Forelimb muscle (tissue), 1 donor: ENCODE measurements around the gene ST6GALNAC2. TPM values are rescaled to one million over a fixed set of nuclear protein-coding genes. Genes with fewer than 3 reads are reported as not detected.
"Not testable (repeated sequence)": the region's sequence is repeated elsewhere in the genome, so short reads cannot be mapped to it uniquely, and the experiment has no call there.

Source experiments
- DNase-seq: peaks from one replicate; pipeline ENCODE4 v3.0.0-alpha.2; 2013; ENCODE audit warnings: low read depth
- polyA plus RNA-seq: library from polyadenylated mRNA; unstranded; fragments of 120-200 nt; gene quantifications from one replicate; pipeline ENCODE4 v1.2.1, GENCODE V29; 2013; ENCODE audit not compliant: insufficient read length

The ST6GALNAC2 gene
- polyA plus RNA-seq, 1 donor: 3.3 TPM

DNA sequence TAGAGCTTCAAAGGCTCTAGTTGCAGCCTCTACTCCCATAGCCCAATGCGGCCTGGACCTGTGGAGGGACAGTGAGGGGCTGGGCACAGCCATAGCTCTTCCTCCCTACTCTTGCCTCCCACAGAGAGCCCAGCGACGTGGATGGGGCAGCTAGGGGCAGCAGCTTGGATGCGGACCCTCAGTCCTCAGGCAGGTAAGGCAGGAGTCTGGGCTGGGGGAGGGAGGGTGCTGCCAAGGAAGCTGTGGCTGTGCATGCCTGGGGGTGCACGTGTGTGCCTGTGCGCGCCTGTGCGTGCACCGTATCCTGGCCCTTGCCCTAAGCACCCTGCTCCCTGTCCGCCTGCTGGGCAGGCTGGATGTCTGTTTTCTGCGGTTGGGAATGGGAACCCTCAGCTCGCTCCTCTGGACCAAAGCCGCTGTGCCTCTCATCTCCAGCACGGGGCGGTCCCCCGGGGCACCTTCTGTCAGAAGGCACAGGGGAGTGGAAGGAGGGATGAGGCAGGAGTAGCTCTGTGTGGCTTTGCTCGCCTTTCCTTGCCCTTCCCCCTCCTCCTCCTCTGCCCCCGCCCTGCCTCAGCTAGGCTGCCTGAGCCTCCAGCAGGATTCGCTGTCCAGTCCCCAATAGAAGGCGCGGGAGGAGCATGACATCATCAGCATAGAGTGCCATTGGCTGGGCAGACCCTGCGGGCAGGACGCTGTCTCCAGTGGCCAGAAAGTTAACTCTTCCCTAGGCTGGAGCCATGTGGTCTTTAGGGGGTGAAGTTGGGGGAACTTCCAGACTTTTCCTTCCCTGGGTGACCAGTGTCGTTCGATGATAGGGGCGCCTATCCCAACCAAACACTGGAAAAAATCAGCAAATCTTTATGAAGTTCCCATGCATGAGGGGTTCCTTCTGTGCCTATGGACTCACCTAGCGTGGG is 45.0 kb downstream of the ST6GALNAC2 start:
- DNase-seq: peak; percentile 90

DNA sequence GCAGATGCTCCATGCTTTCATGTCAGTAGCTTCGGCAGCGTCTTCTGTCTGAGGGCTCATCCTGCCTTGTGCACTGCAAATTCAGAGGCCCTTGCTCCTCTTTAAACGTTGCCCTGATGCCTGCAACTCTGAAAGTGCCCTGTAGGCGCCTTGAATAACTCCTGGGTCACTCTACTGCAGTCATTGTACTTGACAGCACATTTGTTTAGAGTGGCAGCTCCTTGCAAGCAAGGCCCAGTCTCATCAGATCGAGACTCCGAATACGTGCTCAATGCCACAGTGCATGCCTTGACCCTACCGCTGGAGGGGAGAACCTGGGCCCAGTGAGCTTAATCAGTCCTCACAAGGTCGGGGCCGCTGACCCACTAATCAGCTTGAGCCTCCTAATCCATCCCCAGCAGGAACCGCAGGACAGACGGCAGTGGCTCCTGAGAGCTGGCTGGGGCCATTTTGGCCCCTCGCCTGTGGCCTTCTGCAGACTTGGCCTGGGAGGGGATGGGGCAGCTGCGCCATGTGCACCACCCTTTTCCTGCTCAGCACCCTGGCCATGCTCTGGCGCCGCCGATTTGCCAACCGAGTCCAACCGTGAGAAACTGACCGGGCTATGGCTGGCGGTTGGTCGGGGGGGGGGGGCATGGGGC is 45.9 kb downstream of the ST6GALNAC2 start, which contains the start of gene PRCD:
PRCD (plus strand) TSS at position 414 of the 641 bp plus-strand sequence; CDS start at position 512, 98 bp downstream.
- DNase-seq: no peak

DNA sequence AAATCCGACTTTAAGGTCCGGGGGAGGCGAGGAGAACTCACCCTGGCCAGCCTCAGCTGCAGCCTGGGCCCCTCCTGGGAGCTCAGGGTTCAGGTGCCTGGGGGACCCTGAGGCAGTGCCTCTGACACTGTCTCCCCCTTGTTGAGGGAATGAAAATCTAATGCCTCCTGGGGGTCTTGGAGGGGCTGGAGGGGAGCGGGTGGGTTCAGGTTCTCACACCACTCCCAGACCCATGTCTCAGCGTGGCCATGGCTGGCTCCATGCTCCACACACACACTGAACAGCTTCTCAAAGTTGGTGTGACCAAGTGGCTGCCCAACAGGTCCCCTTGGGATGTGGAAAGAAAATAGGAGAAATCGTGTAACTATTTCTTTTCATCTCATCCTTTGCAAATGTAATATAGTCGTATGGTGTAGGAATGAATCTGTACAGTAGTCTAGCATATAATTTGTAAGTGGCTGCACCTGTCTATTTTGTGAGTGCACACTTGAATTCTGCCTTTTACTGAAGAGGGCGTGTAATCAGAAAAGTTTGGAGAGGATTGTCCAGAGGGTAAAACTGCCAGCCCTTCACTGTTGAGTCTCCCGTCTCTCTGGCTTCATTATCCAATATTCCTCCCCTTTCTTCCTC is 46.6 kb downstream of the ST6GALNAC2 start:
- DNase-seq: no peak

DNA sequence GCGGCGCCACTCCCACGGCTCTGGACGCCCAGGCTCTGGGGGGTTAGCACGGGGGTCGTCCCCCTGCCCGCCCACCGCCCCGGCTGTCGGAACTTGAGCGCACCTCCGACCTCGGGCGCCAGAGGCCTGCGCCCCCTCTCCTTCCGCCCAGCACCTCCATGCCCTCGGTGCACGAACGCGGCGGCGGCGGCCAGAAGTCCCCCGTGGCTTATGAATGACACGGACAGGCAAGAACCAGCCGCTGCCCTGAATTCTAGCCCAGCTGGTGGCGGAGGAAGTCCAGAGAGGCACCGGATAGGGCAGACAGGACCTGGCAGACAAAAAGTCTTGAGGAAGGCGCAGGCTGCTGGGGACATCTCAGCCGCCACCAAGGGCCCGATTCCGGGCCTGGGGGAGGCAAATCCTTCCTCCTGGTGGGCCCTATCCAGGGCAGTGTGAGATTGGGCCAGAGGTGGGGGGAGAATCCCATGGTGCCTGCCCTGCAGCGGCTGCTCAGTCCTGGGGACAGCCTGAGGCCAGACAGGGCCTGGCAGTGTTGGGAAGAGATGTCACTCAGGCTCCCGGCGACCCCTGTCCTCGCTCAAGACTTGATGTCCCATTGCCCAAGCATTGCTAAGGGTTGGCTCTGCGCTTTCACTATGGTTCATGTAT is 47.3 kb downstream of the ST6GALNAC2 start:
- DNase-seq: no peak

DNA sequence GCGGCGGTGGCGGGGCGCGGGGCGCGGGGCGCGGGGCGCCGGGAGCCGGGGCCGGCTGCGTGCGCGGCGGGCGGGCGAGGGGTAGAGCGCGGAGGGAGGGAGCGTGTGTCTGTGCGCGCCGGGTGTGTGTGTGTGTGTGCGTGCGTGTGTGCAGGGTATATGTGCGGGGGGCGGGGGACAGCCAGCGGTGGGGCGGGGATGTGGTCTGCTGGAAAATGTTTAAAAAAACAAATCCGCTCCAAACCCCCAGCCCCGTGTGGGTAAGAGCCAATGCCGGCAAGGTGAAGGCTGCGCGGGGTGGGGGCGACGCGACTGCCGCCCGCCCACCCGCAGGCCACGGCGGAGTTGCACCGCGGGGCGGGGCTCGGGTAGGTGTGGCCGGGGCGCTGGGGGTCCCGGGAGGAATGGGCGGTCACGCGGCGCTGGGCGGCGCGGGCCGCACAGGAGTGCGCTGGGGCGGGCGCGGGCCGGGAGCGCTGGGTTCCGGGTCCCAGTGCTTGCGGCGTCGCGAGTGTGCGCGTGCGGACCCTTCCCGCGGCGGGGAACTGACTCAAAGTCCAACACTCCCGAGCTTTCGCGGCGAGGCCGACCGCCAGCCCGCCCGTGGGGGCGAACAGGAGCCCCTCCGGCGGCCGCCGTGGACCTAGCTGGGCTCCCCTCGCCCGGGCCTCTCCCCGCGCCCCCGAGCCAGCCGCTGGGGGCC is 47.9 kb downstream of the ST6GALNAC2 start, which contains the start of gene CYGB:
CYGB (minus strand) TSS at position 132 of the 703 bp plus-strand sequence. CDS start 167 bp downstream, outside the sequence.
- no peak for DNase-seq

DNA sequence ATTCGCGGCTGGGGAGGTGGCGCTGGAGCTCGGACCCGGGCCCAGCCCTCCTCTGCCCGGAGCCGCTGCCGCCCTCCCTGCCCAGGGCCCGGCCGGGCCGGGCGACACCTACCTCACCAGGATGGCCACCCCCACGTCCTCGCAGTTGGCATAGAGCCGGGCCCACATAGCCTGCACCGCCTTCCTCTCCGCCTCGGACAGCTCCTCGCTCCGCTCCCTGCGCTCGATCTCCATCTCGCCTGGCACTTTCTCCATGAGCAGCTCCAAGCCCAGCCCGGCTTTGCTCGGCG is 48.4 kb downstream of the ST6GALNAC2 start:
- no peak for DNase-seq

DNA sequence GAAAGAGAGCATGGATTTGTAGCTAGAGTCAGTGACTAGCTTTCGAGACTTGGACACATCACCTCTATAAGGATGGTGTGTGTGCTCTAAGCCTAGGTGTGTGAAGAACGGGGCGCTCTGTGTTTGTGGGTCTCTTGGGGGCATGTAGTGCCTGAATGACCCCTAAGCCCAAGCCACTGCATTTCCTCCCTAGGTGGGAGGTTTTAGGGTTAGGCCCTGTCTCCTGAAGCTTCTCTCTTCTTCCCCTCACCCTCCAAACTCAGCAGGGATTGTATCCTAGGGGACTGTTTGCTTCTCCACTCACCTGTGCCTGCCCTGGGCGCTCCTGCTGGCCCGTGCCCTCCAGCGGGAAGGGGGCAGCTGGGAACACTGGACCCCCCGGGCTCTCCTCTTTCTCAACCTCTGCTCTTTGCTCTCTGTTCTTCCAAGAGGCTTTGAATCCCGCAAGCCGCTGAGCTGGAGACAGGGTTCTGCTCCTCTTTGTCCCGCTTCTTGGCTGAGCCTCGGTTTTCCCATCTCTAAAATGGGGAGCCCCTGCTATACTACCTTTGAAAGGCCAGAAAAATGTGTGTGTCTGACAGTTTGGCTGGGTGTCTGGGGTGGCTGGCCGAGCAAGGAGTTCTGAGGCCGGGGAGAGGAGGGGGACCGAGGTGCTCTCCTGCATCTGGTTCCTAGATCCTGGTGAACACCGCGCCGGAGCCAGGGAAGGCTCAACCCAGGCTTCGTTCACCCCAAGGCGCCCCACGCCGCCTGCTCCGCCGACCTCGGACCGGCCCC is 49.0 kb downstream of the ST6GALNAC2 start:
- no peak for DNase-seq

DNA sequence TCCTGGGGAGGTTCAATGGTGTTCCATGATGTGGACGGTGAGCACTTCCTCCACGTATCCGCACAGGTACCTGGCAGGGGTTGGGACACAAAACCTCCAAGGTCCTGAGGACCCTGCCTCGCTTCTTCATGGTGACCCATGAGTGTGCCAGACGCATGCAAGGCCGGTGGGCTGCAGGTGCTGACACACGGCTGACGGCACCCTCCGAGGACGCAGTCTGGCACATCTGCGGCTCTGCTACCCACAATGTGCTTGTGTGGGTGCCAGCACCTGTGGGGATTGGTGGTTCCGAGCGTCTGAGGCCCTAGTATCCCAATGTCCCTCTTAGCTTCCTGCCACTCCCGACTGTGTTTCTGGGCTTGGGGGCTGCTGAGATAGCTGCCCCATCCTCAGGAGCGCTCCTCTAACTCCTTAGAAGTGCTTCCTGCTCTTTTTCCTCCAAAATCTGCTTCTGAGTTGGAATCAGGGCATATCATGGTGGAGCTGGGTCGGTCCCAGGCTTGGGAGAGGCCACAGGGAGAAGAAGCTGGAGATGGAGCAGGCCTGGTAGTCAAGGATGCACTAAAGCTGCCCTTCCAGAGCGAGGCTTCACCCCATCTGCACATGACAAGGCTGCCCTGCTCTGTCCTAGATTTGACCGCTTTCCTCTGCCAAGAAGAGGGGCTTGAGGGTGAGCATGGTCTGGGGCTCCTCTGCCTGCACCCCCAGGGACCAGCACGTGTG is 49.7 kb downstream of the ST6GALNAC2 start:
- no peak for DNase-seq

DNA sequence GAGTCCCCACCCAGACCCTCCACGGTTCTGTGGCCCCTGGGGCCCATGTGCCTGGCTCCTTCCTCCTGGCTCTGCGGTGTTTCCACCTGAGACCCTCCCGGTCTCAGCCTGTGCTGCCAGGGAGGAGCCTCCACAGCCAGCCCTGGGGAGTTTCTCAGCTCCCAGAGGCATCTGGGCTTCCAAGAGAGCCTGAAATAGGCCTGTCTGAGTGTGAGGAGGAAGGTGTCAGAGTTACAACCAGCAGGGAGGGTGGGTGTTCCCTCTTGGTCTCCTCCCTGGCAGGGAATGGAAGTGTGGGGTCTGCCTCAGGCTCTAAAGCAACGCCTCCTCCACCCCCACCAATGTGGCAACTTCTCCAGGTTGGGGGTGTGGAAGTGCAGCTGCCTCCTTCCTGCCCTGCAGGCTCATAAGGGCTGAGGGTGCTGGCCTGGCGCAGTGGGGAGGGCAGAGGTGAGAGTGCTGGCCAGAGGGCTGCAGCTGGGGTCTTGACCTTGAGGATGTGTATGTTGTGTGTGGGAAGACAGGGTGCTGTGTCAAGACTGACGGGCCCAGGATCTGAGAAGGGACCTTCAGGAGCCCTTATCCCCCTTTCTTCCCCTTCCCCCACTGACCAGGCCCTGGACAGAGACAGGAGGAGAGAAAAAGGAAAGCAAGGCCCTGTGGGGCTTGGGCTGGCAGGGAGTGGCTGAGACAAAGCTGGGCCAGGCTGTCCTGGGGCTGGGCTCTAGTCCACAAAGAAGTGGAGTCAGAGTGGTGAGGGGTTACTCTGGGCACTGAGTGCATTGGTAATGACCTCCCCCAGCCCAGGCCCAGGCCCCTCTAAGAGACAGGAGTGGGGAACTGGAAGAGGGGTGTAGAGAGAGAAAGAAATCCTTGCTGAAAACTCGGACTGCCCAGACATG is 50.6 kb downstream of the ST6GALNAC2 start:
- DNase-seq: no peak

DNA sequence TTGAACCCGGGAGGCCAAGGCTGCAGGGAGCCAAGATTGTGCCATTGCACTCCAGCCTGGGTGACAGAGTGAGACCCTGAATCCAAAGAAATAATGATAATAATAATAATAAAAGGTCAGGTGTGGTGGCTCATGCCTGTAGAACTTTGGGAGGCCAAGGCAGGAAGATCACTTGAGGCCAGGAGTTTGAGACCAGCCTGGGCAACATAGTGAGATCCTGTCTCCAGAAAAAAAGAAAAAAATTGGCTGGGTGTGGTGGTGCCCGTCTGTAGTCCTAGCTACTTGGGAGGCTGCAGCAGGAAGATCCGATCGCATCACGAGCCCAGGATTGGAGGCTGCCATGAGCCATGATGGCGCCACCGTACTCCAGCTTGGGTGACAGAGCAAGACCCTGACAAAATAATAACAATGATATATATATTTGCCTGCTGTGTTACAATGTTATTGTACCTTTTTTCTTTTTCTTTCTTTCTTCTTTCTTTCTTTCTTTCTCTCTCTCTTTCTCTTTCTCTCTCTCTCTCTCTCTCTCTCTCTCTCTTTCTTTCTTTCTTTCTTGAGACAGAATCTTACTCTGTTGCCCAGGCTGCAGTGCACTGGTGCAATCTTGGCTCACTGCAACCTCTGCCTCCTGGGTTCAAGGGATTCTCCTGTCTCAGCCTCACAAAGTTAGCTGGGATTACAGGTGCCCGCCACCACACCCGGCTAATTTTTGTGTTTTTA is 51.9 kb downstream of the ST6GALNAC2 start:
- DNase-seq: not testable (repeated sequence)

DNA sequence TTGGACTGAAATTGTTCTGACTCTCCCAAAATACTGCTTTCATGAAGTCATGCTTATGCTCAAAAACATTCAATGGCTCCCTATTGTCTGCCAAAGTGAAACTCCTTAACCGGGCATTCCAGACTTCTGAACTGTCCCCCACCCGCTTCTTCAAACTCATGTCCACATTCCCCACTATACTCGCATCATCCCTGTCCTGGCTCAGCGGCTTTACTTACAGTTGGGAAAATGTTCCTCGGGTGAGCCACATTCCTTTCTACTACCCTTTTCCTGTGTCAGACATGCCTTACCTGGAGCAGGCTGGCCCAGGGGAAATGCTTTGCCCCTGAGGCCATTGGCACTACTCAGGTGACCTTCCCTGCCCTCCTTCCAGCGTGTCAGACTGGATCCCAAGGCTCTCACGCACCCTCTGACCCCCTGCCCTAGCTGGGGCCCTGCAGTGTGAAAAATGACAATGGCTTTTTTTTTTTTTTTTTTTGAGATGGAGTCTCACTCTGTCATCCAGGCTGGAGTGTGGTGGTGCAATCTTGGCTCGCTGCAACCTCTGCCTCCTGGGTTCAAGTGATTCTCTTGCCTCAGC is 53.5 kb downstream of the ST6GALNAC2 start:
- DNase-seq: no peak

DNA sequence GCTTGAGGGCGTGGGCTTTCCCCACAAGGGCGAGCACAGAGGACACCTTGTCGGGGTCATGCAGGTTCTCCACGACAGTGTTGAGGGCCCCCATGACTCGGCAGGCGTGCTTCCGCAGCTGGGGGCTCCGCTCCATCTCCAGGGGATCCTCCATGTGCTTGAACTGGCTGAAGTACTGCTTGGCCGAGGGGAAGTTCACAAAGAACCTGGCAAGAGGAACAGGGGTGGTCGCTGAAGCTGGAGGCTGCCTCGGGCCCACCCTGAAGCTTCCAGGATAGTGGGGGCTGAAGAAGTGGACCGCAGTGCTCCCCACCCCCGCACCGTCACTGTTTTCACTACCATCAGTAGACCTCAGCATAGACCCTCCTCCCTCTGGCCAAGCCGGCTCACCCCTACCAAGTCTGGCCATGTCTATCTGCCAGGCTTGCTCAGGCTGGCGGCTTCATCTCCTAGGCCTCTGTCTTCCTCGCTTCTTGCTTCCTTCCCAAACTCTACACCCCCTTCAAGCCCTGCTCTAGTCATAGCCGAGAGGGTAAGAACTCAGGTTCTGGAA is 54.1 kb downstream of the ST6GALNAC2 start:
- no peak for DNase-seq

DNA sequence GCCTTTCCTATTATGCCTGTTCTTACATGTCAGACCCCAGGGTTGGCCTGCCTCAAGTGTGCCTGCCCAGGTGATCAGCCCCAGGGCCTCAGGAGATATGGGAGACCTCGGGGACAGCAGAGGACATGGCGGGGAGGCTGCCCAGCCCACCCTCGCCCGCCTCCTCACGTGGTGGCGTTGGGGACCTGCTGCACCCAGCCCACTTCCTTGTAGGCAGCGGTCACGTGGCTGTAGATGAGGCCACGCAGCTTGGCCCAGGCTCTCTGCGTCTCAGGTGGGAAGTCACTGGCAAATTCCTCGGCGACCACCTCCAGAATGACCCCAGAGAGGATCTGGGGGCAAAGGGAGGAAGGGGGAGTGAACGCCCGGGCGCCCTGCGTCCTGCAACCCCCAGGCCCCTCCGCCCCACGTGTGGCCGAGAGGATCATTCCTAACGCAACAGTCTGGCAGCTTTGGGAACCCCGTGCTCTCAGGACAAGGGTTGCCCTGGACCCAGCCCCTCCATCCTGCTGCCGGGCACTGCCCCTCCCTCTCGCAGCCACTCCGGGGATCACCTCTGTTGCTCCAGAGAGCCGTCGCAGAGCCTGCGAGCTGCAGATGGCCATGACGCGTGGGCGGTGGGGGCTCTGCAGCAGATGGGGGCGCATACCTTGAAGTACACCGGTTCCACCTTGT is 54.7 kb downstream of the ST6GALNAC2 start:
- DNase-seq: no peak

DNA sequence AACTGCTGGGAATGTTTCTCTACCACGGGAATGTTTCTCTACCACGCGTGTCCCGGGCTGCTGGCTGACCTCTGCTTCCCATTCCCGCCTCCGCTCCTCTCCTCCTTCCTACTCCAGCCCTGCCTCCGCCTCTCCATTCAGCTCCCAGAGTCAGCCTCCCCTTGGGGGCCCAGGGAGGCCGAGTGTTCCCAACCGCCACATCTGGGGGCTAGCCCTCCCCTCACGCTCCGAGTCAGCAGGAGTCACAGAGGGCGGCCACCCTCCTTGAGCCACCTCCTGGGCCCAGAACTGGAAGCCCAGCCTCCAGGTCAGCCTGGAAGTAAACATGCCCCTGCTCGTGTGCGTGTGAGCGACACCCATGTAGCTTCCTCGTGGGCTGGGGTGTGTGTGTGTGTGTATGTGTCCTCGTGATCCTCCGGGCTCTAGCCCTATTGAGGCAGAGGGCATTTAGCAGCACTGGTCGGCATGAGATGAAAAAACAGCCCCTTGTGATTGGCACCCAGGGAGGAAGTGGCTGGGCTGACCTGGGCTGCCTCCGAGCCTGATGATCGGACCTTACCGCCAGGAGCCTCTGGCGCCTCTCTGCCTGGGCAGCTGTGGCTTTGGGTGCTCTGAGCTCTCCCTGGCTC is 55.5 kb downstream of the ST6GALNAC2 start:
- no peak for DNase-seq

DNA sequence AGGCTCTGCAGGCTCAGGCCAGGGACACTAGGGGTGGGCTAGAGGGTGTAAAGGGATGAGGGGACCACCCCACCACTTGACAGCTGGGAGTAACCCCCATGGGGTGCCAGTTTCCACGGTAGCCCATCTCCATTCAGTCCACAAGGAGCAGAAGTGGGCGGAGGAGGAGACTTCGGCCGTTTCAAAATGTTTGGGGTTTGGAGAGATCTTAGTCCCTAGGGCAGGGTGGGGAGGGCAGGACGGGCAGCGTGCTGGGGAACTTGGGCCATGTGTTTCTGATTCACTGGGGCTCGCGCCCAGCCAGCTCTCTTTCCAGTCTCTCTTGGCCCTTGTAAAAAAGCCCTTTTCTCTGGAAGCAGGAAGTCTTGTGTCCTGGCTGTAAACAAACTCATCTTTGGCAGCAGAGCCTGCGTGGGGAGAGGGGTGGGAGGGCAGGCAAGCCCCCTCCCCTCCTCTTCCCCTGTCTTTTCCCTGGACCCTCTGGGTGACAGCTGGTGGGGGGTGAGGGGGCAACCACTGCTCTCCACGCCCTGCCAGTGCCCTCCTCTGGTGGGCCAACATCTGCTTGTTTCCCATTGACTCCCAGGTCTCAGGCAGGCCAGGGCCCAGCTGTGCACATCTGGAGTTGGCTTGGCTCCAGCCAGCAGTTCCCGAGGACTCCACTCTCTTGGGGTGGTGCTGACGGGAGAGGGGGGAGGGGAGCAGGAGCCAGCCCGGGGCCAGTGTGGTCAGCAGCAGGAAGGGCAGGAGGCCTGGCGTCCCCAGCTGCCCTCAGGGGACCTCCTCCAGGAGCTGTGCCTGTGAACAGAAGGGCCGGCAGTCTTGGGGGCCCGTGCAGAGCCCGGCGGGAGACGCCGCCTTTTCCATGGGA is 56.2 kb downstream of the ST6GALNAC2 start:
- peak; percentile 73 for DNase-seq
